SU-DHL-6 (cell line): ENCODE results near the gene POU2F3.

Experiments used
- H2AFZ ChIP-seq: fragments of 200-600 bp; sonication (generic); 2 replicates; pipeline ENCODE4 v1.6.1; 2014; ENCODE audit warnings: low read depth, mild to moderate bottlenecking, moderate library complexity, mixed read lengths, antibody characterized with exemption, low read length; ENCODE audit not compliant: severe bottlenecking
- H3F3A ChIP-seq: fragments of 200-600 bp; shearing (Covaris generic); 2 replicates; pipeline ENCODE4 v1.6.0; 2016; ENCODE audit warnings: antibody characterized with exemption, mild to moderate bottlenecking; ENCODE audit not compliant: insufficient read depth
- H3K27ac ChIP-seq: fragments of 200-600 bp; sonication (generic); 2 replicates; pipeline ENCODE4 v1.5.1; 2016; ENCODE audit warnings: low read depth, mild to moderate bottlenecking, low read length, moderate library complexity, mixed read lengths
- H3K27me3 ChIP-seq: fragments of 200-600 bp; sonication (generic), shearing (Covaris generic); 2 replicates; pipeline ENCODE4 v1.6.0; 2014; ENCODE audit warnings: mild to moderate bottlenecking, low read length
- H3K36me3 ChIP-seq: fragments of 200-600 bp; sonication (generic); 2 replicates; pipeline ENCODE4 v1.6.1; 2014; ENCODE audit warnings: mild to moderate bottlenecking, low read length, mixed read lengths
- H3K4me2 ChIP-seq: fragments of 300-600, 200-600 bp; shearing (Covaris generic), sonication (generic); 2 replicates; pipeline ENCODE4 v1.6.0; 2014; ENCODE audit warnings: low read length, low read depth, mild to moderate bottlenecking; ENCODE audit not compliant: poor library complexity, severe bottlenecking
- H3K4me3 ChIP-seq: fragments of 200-600 bp; sonication (generic); 2 replicates; pipeline ENCODE4 v1.5.1; 2014; ENCODE audit warnings: antibody characterized with exemption, low read length, mild to moderate bottlenecking, mixed read lengths; ENCODE audit not compliant: insufficient read depth, poor library complexity, severe bottlenecking
- H3K79me2 ChIP-seq: fragments of 200-600 bp; sonication (generic); 2 replicates; pipeline ENCODE4 v1.6.1; 2014; ENCODE audit warnings: mild to moderate bottlenecking, low read length, moderate library complexity; ENCODE audit not compliant: insufficient read depth
- H3K9ac ChIP-seq: fragments of 200-600 bp; sonication (generic); 2 replicates; pipeline ENCODE4 v1.7.0; 2014; ENCODE audit warnings: mild to moderate bottlenecking, low read length
- H3K9me2 ChIP-seq: fragments of 200-600 bp; sonication (generic); replicated peaks from 2 replicates; pipeline ENCODE4 v1.6.1; 2014; ENCODE audit warnings: low read length; ENCODE audit not compliant: insufficient read depth
- H3K9me3 ChIP-seq: fragments of 200-600 bp; sonication (generic); 2 replicates; pipeline ENCODE4 v1.6.1; 2014; ENCODE audit warnings: low read length, mixed read lengths; ENCODE audit not compliant: insufficient read depth
- H4K20me1 ChIP-seq: fragments of 200-600 bp; sonication (generic); 2 replicates; pipeline ENCODE4 v1.6.1; 2014; ENCODE audit warnings: low read depth, mild to moderate bottlenecking, antibody characterized with exemption, low read length, moderate library complexity, mixed read lengths
- CTCF ChIP-seq: fragments of 200-600 bp; sonication (generic); IDR thresholded peaks from one replicate; pipeline ENCODE4 v1.5.1; 2017; ENCODE audit warnings: antibody characterized with exemption, mild to moderate bottlenecking, low read length, moderate library complexity; ENCODE audit not compliant: insufficient read depth, poor library complexity, severe bottlenecking
- EZH2phosphoT487 ChIP-seq: fragments of 200-600 bp; sonication (generic), shearing (Covaris generic); conservative IDR thresholded peaks from 2 replicates; pipeline ENCODE4 v1.6.1; 2018; ENCODE audit warnings: mild to moderate bottlenecking, antibody characterized with exemption, low read length, moderate library complexity, mixed read lengths

POU2F3 gene

GRCh38 chr11:120314861-120315260 lies 74.9 kb downstream of the POU2F3 start:
- Histone ChIP-seq H3K4me2 (no peak overlapping the region), H3K27ac (no peak overlapping the region), H3K9me3 (no peaks in the 10 kb centered on the region), H3K36me3 (no peaks in the 10 kb centered on the region), H3K4me3 (no peak overlapping the region), H3K27me3 (no peaks in the 10 kb centered on the region), H3K79me2 (no peaks in the 10 kb centered on the region), H2AFZ (no peak overlapping the region), H4K20me1 (no peaks in the 10 kb centered on the region), H3F3A (no peaks in the 10 kb centered on the region), H3K9ac (no peak overlapping the region), H3K9me2 (no peaks in the 10 kb centered on the region)
- TF ChIP-seq EZH2phosphoT487 (no peak), CTCF (no peak)

GRCh38 chr11:120316880-120317688 lies 77.1 kb downstream of the POU2F3 start:
- Histone ChIP-seq H3K9me3 (no peaks in the 10 kb centered on the region), H3F3A (no peaks in the 10 kb centered on the region), H2AFZ (no peak overlapping the region)

GRCh38 chr11:120317689-120318480 lies 77.9 kb downstream of the POU2F3 start:
- H3K4me3 ChIP-seq = no peak overlapping the region
- no peaks in the 10 kb centered on the region for H3K79me2 ChIP-seq
- H3K27ac ChIP-seq = no peak overlapping the region
- TF ChIP-seq EZH2phosphoT487 (no peak), CTCF (no peak)
- H3K36me3 ChIP-seq = no peaks in the 10 kb centered on the region
- H2AFZ ChIP-seq = no peak overlapping the region
- H3K27me3 ChIP-seq = no peaks in the 10 kb centered on the region
- no peaks in the 10 kb centered on the region for H4K20me1 ChIP-seq
- no peaks in the 10 kb centered on the region for H3F3A ChIP-seq
- no peak overlapping the region for H3K4me2 ChIP-seq
- no peaks in the 10 kb centered on the region for H3K9me2 ChIP-seq
- H3K9ac ChIP-seq = no peak overlapping the region
- H3K9me3 ChIP-seq = no peaks in the 10 kb centered on the region

More at GRCh38 chr11:120316880-120317688, 77.1 kb downstream of the POU2F3 start:
- Histone ChIP-seq H3K79me2 (no peaks in the 10 kb centered on the region), H3K9me2 (no peaks in the 10 kb centered on the region), H3K27ac (no peak overlapping the region), H3K27me3 (no peaks in the 10 kb centered on the region), H3K9ac (no peak overlapping the region), H3K36me3 (no peaks in the 10 kb centered on the region), H3K4me3 (no peak overlapping the region), H4K20me1 (no peaks in the 10 kb centered on the region), H3K4me2 (no peak overlapping the region)
- TF ChIP-seq EZH2phosphoT487 (no peak), CTCF (no peak)
